Measurements from ENCODE around the gene XAGE1B.
"Not testable (repeated sequence)": the region's sequence is repeated elsewhere in the genome, so short reads cannot be mapped to it uniquely, and the experiment has no call there.

XAGE1B gene

GRCh38 chrX:52542311-52542710 lies 25.4 kb upstream of the XAGE1B start:
- H3K36me3 ChIP-seq (ENCODE audit: insufficient read depth, insufficient read length, low read length): no peaks in the 10 kb centered on the region
- no peaks in the 10 kb centered on the region for H3K9me3 ChIP-seq (ENCODE audit: insufficient read depth, low read length)
- no peak overlapping the region for H3K4me3 ChIP-seq (ENCODE audit: insufficient read length, low read depth)
- H3K27me3 ChIP-seq (ENCODE audit: insufficient read depth, insufficient read length): no peaks in the 10 kb centered on the region
- no peak overlapping the region for H3K9ac ChIP-seq (ENCODE audit: insufficient read length, low read depth)
- TF ChIP-seq ZNF274 (IDR thresholded peaks at IDR 0.05; ENCODE audit: low read depth, low read length): no peak
- no peak for TF ChIP-seq YY1 (IDR thresholded peaks at IDR 0.05; ENCODE audit: insufficient read depth, insufficient read length)
- TF ChIP-seq SUZ12 (IDR thresholded peaks at IDR 0.05; ENCODE audit: extremely low read depth, insufficient read depth, insufficient read length): no peak
- no peak for DNase-seq (ENCODE audit: low read depth, low spot score)
- H3K4me1 ChIP-seq (ENCODE audit: insufficient read depth, insufficient read length): no peaks in the 10 kb centered on the region

- H3K27me3 ChIP-seq (ENCODE audit: insufficient read depth, insufficient read length); H3K36me3 ChIP-seq (ENCODE audit: insufficient read depth, insufficient read length, low read length); H3K4me1 ChIP-seq (ENCODE audit: insufficient read depth, insufficient read length); H3K9me3 ChIP-seq (ENCODE audit: insufficient read depth, low read length); DNase-seq (ENCODE audit: low read depth, low spot score); H3K9ac ChIP-seq (ENCODE audit: insufficient read length, low read depth); H3K4me3 ChIP-seq (ENCODE audit: insufficient read length, low read depth): not testable (repeated sequence)
Measured at GRCh38 chrX:52541051-52541450, 24.2 kb upstream of the XAGE1B start.

GRCh38 chrX:52516110-52516986 lies 515 bp downstream of the XAGE1B start:
- H3K4me3 ChIP-seq (ENCODE audit: insufficient read length, low read depth); H3K27me3 ChIP-seq (ENCODE audit: insufficient read depth, insufficient read length); H3K9me3 ChIP-seq (ENCODE audit: insufficient read depth, low read length); H3K4me1 ChIP-seq (ENCODE audit: insufficient read depth, insufficient read length); DNase-seq (ENCODE audit: low read depth, low spot score); H3K9ac ChIP-seq (ENCODE audit: insufficient read length, low read depth); H3K36me3 ChIP-seq (ENCODE audit: insufficient read depth, insufficient read length, low read length): not testable (repeated sequence)

- H3K4me3 ChIP-seq (ENCODE audit: insufficient read length, low read depth); H3K27me3 ChIP-seq (ENCODE audit: insufficient read depth, insufficient read length); DNase-seq (ENCODE audit: low read depth, low spot score); H3K9me3 ChIP-seq (ENCODE audit: insufficient read depth, low read length); H3K4me1 ChIP-seq (ENCODE audit: insufficient read depth, insufficient read length); H3K36me3 ChIP-seq (ENCODE audit: insufficient read depth, insufficient read length, low read length); H3K9ac ChIP-seq (ENCODE audit: insufficient read length, low read depth): not testable (repeated sequence)
Measured at GRCh38 chrX:52511126-52511525, 5.7 kb downstream of the XAGE1B start.

GRCh38 chrX:52509916-52510315 lies 6.9 kb downstream of the XAGE1B start:
- no peak for DNase-seq (ENCODE audit: low read depth, low spot score)
- Histone ChIP-seq H3K9me3 (ENCODE audit: insufficient read depth, low read length) (no peaks in the 10 kb centered on the region), H3K4me1 (ENCODE audit: insufficient read depth, insufficient read length) (no peaks in the 10 kb centered on the region), H3K9ac (ENCODE audit: insufficient read length, low read depth) (no peak overlapping the region), H3K4me3 (ENCODE audit: insufficient read length, low read depth) (no peak overlapping the region), H3K27me3 (ENCODE audit: insufficient read depth, insufficient read length) (no peaks in the 10 kb centered on the region), H3K36me3 (ENCODE audit: insufficient read depth, insufficient read length, low read length) (no peaks in the 10 kb centered on the region)
- TF ChIP-seq ZNF274 (IDR thresholded peaks at IDR 0.05; ENCODE audit: low read depth, low read length) (no peak), YY1 (IDR thresholded peaks at IDR 0.05; ENCODE audit: insufficient read depth, insufficient read length) (no peak), SUZ12 (IDR thresholded peaks at IDR 0.05; ENCODE audit: extremely low read depth, insufficient read depth, insufficient read length) (no peak)

- Histone ChIP-seq H3K27me3 (ENCODE audit: insufficient read depth, insufficient read length) (no peaks in the 10 kb centered on the region), H3K4me3 (ENCODE audit: insufficient read length, low read depth) (no peak overlapping the region), H3K9ac (ENCODE audit: insufficient read length, low read depth) (no peak overlapping the region), H3K9me3 (ENCODE audit: insufficient read depth, low read length) (no peaks in the 10 kb centered on the region), H3K4me1 (ENCODE audit: insufficient read depth, insufficient read length) (no peaks in the 10 kb centered on the region), H3K36me3 (ENCODE audit: insufficient read depth, insufficient read length, low read length) (no peaks in the 10 kb centered on the region)
- DNase-seq (ENCODE audit: low read depth, low spot score): no peak
- TF ChIP-seq ZNF274 (IDR thresholded peaks at IDR 0.05; ENCODE audit: low read depth, low read length): no peak
- no peak for TF ChIP-seq YY1 (IDR thresholded peaks at IDR 0.05; ENCODE audit: insufficient read depth, insufficient read length)
- TF ChIP-seq SUZ12 (IDR thresholded peaks at IDR 0.05; ENCODE audit: extremely low read depth, insufficient read depth, insufficient read length): no peak
Measured at GRCh38 chrX:52507331-52507730, 9.5 kb downstream of the XAGE1B start.

- no peak for DNase-seq (ENCODE audit: low read depth, low spot score)
- H3K9me3 ChIP-seq (ENCODE audit: insufficient read depth, low read length): no peaks in the 10 kb centered on the region
- no peaks in the 10 kb centered on the region for H3K27me3 ChIP-seq (ENCODE audit: insufficient read depth, insufficient read length)
- H3K36me3 ChIP-seq (ENCODE audit: insufficient read depth, insufficient read length, low read length): no peaks in the 10 kb centered on the region
- TF ChIP-seq SUZ12 (IDR thresholded peaks at IDR 0.05; ENCODE audit: extremely low read depth, insufficient read depth, insufficient read length) (no peak), YY1 (IDR thresholded peaks at IDR 0.05; ENCODE audit: insufficient read depth, insufficient read length) (no peak), ZNF274 (IDR thresholded peaks at IDR 0.05; ENCODE audit: low read depth, low read length) (no peak)
- no peaks in the 10 kb centered on the region for H3K4me1 ChIP-seq (ENCODE audit: insufficient read depth, insufficient read length)
- H3K9ac ChIP-seq (ENCODE audit: insufficient read length, low read depth): no peak overlapping the region
- no peak overlapping the region for H3K4me3 ChIP-seq (ENCODE audit: insufficient read length, low read depth)
Measured at GRCh38 chrX:52504551-52504950, 12.3 kb downstream of the XAGE1B start.

- not testable (repeated sequence) for H3K4me3 ChIP-seq (ENCODE audit: insufficient read length, low read depth); H3K9ac ChIP-seq (ENCODE audit: insufficient read length, low read depth); H3K4me1 ChIP-seq (ENCODE audit: insufficient read depth, insufficient read length); H3K36me3 ChIP-seq (ENCODE audit: insufficient read depth, insufficient read length, low read length); H3K9me3 ChIP-seq (ENCODE audit: insufficient read depth, low read length); H3K27me3 ChIP-seq (ENCODE audit: insufficient read depth, insufficient read length); DNase-seq (ENCODE audit: low read depth, low spot score)
Measured at GRCh38 chrX:52501362-52501761, 15.5 kb downstream of the XAGE1B start.

GRCh38 chrX:52496419-52496772 lies 20.5 kb downstream of the XAGE1B start:
- H3K9me3 ChIP-seq (ENCODE audit: insufficient read depth, low read length); H3K36me3 ChIP-seq (ENCODE audit: insufficient read depth, insufficient read length, low read length); H3K9ac ChIP-seq (ENCODE audit: insufficient read length, low read depth); H3K27me3 ChIP-seq (ENCODE audit: insufficient read depth, insufficient read length); DNase-seq (ENCODE audit: low read depth, low spot score); H3K4me1 ChIP-seq (ENCODE audit: insufficient read depth, insufficient read length); H3K4me3 ChIP-seq (ENCODE audit: insufficient read length, low read depth): not testable (repeated sequence)

- not testable (repeated sequence) for H3K9me3 ChIP-seq (ENCODE audit: insufficient read depth, low read length); H3K27me3 ChIP-seq (ENCODE audit: insufficient read depth, insufficient read length); H3K9ac ChIP-seq (ENCODE audit: insufficient read length, low read depth); H3K4me1 ChIP-seq (ENCODE audit: insufficient read depth, insufficient read length); H3K36me3 ChIP-seq (ENCODE audit: insufficient read depth, insufficient read length, low read length); DNase-seq (ENCODE audit: low read depth, low spot score); H3K4me3 ChIP-seq (ENCODE audit: insufficient read length, low read depth)
Measured at GRCh38 chrX:52495545-52496418, 21.1 kb downstream of the XAGE1B start, which contains the start of gene XAGE1A. XAGE1A (plus strand) TSS chrX:52495808; CDS start chrX:52497362, 1,554 bp downstream.

All from NT2/D1 (cell line).